TTC549 (cell line): ENCODE measurements around the gene EGLN2.
A peak's percentile ranks its signal among the peaks of the same experiment; 100 is the strongest.
"Not testable (repeated sequence)": the region's sequence is repeated elsewhere in the genome, so short reads cannot be mapped to it uniquely, and the experiment has no call there.

Source experiments
- FAIRE-seq: peaks from 2 replicates; lab custom pipeline; 2012; peaks lifted over from hg19 to GRCh38; lab: Jason Lieb, UNC

The EGLN2 gene

GRCh38 chr19:40802300-40803169 is 3.5 kb downstream of the EGLN2 start:
- FAIRE-seq = no peak

- no peak for FAIRE-seq
Observed at GRCh38 chr19:40803170-40803856, 4.3 kb downstream of the EGLN2 start.

- no peak for FAIRE-seq
Observed at GRCh38 chr19:40803857-40804782, 5.1 kb downstream of the EGLN2 start.

DNA sequence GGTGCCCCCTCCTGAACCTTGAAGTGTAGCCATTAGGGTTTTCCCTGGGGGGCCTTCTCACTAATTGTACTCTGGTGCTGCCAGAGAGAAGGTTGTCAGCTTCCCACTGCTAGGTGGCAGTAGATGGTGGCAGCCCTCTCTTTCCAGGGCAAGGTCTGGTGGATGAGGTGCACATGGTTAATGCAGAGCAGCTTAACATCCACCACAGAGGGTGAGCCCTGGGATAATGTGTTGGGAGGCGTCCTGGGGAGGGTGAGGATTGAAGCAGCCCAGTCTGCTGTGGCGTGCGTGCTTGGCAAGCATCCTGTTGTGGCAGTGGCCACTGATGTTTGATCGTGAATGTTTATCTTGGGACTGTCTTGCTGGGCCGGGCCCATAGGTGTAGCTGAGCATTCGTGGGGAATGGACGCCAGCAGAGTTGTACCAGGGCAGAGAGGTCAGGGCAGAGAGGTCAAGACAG is 5.8 kb downstream of the EGLN2 start:
- no peak for FAIRE-seq

DNA sequence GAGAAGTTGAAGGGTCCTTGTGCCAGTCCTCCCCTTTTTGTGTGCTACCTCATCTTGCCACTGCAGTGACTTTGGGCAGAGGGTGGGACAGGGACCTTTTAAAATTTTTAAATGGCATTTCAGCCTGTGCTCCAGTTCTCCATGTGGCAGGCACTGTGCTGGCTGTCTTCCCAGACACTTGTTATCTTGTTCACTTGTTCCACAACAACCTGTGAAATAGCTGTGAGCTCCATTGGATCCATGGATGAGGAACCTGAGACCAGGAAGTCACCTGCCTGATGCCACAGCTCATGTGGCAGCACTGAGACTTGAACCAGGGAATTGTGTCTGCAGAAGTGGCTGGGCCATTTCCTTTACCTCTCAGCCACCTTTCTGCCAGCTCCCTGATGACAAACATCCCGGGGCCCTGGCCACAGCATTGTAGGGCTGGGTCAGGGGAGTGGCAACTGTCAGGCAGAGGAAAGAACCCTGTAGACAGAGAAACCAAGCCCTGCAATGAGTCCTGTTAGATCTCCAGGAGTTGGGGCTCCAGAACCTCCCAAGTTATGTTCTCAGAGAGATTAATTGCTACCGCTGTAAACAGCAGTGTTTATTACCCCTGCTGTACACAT is 6.4 kb downstream of the EGLN2 start:
- no peak for FAIRE-seq

GRCh38 chr19:40806423-40807146 is 7.6 kb downstream of the EGLN2 start:
- peak; percentile 62 for FAIRE-seq

GRCh38 chr19:40807147-40808020 is 8.4 kb downstream of the EGLN2 start:
- no peak for FAIRE-seq

- FAIRE-seq = no peak
Observed at GRCh38 chr19:40808021-40808325, 9.0 kb downstream of the EGLN2 start.

DNA sequence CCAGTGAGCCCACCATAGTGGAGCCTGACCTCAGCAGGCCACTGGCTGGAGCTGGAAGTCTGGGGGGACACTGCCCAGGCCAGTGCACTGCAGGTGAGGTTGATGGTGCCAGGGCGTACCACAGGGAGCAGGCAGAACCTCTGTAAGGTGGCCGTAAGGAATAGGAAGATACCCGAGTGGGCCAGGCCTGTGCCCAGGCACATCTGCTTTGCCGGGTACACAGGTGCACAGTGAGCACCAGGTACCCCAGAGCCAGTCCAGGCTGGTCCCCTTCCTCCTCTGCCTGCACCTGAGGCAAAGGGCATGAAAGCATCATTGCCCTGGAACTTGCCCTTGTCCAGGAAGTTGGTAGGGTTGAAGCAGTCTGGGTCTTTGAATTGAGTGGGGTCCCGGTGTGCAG is 9.5 kb downstream of the EGLN2 start:
- no peak for FAIRE-seq

GRCh38 chr19:40809358-40810086 is 10.5 kb downstream of the EGLN2 start:
- no peak for FAIRE-seq

DNA sequence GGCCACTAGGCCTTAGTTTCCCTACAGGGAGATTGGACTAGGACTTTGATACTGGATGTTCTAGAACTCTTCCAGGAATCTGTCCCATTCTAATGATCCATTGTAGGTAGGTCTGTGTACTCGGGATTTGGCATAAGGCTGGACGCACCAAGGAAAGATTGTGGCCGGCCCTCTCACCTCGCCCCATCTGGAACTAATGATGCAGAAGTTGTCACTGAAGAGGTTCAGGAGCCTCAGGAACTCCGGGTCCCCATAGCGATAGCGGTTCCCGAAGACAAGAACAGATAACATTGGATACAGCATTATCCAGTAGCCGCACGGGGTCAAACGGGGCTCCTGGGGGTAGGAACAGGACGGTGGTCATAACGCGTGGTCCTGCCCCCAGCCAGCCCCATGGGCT is 11.2 kb downstream of the EGLN2 start:
- FAIRE-seq = no peak

GRCh38 chr19:40810649-40811408 is 11.8 kb downstream of the EGLN2 start:
- peak; percentile 96 for FAIRE-seq

DNA sequence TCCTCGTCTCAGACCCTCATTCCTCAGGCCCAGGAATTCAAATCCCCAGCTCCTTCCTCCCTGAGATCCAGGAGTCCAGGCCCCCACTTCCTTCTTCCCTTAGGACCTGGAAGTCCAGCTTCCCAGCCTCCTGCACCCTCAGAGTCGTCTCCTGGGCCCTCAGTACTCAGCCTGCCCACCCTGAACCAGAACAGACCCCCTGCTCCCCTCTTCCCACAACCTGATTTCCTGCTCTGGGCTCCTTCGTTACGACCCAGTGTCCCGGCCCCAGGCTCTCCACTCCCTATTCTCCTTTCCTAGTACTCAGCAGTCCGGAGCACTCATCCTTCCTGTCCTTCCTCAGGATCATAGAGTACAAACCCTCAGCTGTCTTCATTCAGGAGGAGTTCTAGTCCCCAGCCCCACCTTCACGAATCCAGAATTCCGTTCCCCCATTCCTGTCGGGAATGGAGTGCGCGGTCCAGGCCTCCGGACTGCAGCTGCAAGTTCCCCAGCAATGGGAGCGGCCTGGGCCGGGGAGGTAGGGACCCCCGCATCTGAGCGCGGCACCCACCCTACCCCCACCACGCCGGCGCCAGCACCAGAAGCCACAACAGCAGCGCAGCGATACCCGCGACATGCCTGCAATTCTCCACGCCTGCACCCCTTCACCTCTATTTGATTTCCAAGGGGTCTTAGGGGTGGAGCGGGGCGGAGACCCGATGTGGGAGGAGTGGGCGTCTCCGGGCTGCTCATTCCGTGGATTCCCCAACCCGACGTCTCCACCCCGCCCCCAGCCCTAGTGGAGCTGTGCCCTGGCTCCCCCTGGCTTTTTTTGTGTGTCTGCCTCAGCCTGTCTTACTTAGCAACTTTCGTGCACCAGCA is 12.7 kb downstream of the EGLN2 start:
- FAIRE-seq = no peak

DNA sequence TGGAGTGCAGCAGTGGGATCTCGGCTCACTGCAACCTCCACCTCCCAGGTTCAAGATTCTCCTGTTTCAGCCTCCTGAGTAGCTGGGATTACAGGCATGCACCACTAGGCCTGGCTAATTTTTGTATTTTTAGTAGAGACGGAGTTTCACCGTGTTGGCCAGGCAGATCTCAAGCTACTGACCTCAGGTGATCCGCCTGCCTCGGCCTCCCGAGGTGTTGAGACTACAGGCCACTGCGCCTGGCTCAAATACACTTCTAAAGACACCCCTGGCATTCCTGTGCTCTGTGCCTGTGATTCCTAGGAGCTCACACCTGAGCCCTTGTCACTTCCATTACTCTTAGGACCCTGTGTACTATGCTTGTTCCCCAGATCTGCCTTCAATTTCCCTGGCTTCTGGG is 13.6 kb downstream of the EGLN2 start:
- FAIRE-seq = not testable (repeated sequence)

GRCh38 chr19:40813182-40813581 is 14.2 kb downstream of the EGLN2 start:
- no peak for FAIRE-seq

- no peak for FAIRE-seq
Observed at GRCh38 chr19:40815223-40815622, 16.2 kb downstream of the EGLN2 start.

DNA sequence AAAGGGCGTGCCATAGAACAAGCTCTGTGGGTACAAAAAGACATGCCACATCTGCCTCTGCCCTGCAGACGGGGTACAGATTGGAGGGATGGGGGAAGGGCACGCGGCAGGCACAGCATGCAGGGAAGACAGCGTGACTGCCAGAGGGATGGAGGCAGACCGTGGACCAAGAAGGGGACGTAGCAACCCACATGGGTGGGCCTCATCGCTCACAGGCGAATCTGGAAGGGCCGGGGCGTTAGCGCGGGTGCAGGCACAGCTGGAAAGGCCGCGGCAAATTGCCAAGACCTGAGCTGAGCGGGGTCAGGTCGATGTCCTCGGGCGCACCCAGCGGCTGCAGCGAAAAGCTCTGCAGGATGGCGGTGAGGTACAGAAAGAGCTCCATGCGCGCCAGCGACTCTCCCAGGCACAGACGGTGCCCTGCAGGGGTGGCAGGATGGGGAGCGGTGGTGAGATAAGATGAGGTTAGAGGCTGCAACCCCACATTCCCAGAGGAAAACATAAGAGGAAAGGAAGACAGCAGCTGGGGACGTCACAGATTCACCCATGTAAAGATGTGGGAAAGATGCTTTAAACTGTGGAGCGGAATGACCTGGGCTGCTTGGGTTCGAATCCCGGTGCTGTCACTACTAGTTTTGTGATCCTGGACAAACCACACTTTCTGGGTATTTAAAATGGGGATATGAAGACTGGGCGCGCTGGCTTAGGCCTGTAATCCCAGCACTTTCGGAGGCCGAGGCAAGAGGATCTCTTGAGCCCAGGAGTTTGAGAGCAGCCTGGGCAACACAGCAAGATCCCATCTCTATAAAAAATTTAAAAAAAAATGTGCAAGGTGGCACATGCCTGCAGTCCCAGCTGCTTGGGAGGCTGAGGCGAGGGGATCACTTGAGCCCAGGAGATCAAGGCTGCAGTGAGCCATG is 19.7 kb downstream of the EGLN2 start:
- not testable (repeated sequence) for FAIRE-seq
